SU-DHL-6 (cell line): Measurements from ENCODE around the gene OR52E8.

Experiments used
- H2AFZ ChIP-seq: fragments of 200-600 bp; sonication (generic); 2 replicates; pipeline ENCODE4 v1.6.1; 2014; ENCODE audit warnings: low read depth, mild to moderate bottlenecking, moderate library complexity, mixed read lengths, antibody characterized with exemption, low read length; ENCODE audit not compliant: severe bottlenecking
- H3F3A ChIP-seq: fragments of 200-600 bp; shearing (Covaris generic); 2 replicates; pipeline ENCODE4 v1.6.0; 2016; ENCODE audit warnings: antibody characterized with exemption, mild to moderate bottlenecking; ENCODE audit not compliant: insufficient read depth
- H3K27ac ChIP-seq: fragments of 200-600 bp; sonication (generic); 2 replicates; pipeline ENCODE4 v1.5.1; 2016; ENCODE audit warnings: low read depth, mild to moderate bottlenecking, low read length, moderate library complexity, mixed read lengths
- H3K27me3 ChIP-seq: fragments of 200-600 bp; sonication (generic), shearing (Covaris generic); 2 replicates; pipeline ENCODE4 v1.6.0; 2014; ENCODE audit warnings: mild to moderate bottlenecking, low read length
- H3K36me3 ChIP-seq: fragments of 200-600 bp; sonication (generic); 2 replicates; pipeline ENCODE4 v1.6.1; 2014; ENCODE audit warnings: mild to moderate bottlenecking, low read length, mixed read lengths
- H3K4me2 ChIP-seq: fragments of 300-600, 200-600 bp; shearing (Covaris generic), sonication (generic); 2 replicates; pipeline ENCODE4 v1.6.0; 2014; ENCODE audit warnings: low read length, low read depth, mild to moderate bottlenecking; ENCODE audit not compliant: poor library complexity, severe bottlenecking
- H3K4me3 ChIP-seq: fragments of 200-600 bp; sonication (generic); 2 replicates; pipeline ENCODE4 v1.5.1; 2014; ENCODE audit warnings: antibody characterized with exemption, low read length, mild to moderate bottlenecking, mixed read lengths; ENCODE audit not compliant: insufficient read depth, poor library complexity, severe bottlenecking
- H3K79me2 ChIP-seq: fragments of 200-600 bp; sonication (generic); 2 replicates; pipeline ENCODE4 v1.6.1; 2014; ENCODE audit warnings: mild to moderate bottlenecking, low read length, moderate library complexity; ENCODE audit not compliant: insufficient read depth
- H3K9ac ChIP-seq: fragments of 200-600 bp; sonication (generic); 2 replicates; pipeline ENCODE4 v1.7.0; 2014; ENCODE audit warnings: mild to moderate bottlenecking, low read length
- H3K9me2 ChIP-seq: fragments of 200-600 bp; sonication (generic); replicated peaks from 2 replicates; pipeline ENCODE4 v1.6.1; 2014; ENCODE audit warnings: low read length; ENCODE audit not compliant: insufficient read depth
- H3K9me3 ChIP-seq: fragments of 200-600 bp; sonication (generic); 2 replicates; pipeline ENCODE4 v1.6.1; 2014; ENCODE audit warnings: low read length, mixed read lengths; ENCODE audit not compliant: insufficient read depth
- H4K20me1 ChIP-seq: fragments of 200-600 bp; sonication (generic); 2 replicates; pipeline ENCODE4 v1.6.1; 2014; ENCODE audit warnings: low read depth, mild to moderate bottlenecking, antibody characterized with exemption, low read length, moderate library complexity, mixed read lengths
- CTCF ChIP-seq: fragments of 200-600 bp; sonication (generic); IDR thresholded peaks from one replicate; pipeline ENCODE4 v1.5.1; 2017; ENCODE audit warnings: antibody characterized with exemption, mild to moderate bottlenecking, low read length, moderate library complexity; ENCODE audit not compliant: insufficient read depth, poor library complexity, severe bottlenecking
- EZH2phosphoT487 ChIP-seq: fragments of 200-600 bp; sonication (generic), shearing (Covaris generic); conservative IDR thresholded peaks from 2 replicates; pipeline ENCODE4 v1.6.1; 2018; ENCODE audit warnings: mild to moderate bottlenecking, antibody characterized with exemption, low read length, moderate library complexity, mixed read lengths

The OR52E8 gene

GRCh38 chr11:5851002-5851401 is 6.5 kb downstream of the OR52E8 start:
- H3K4me3 ChIP-seq = no peak overlapping the region
- H3K36me3 ChIP-seq = no peaks in the 10 kb centered on the region
- no peaks in the 10 kb centered on the region for H4K20me1 ChIP-seq
- 0 out of 2 replicates have a peak, but pooled peaks cover 2% of the 10 kb centered on the region for H3K27me3 ChIP-seq
- H3K27ac ChIP-seq = no peak overlapping the region
- no peaks in the 10 kb centered on the region for H3F3A ChIP-seq
- H3K4me2 ChIP-seq = no peak overlapping the region
- H3K9me2 ChIP-seq = no peaks in the 10 kb centered on the region
- H3K9ac ChIP-seq = no peak overlapping the region
- H3K79me2 ChIP-seq = no peaks in the 10 kb centered on the region
- TF ChIP-seq EZH2phosphoT487 (no peak), CTCF (no peak)
- H2AFZ ChIP-seq = no peak overlapping the region
- H3K9me3 ChIP-seq = no peaks in the 10 kb centered on the region

- H3K27ac ChIP-seq = no peak overlapping the region
- no peaks in the 10 kb centered on the region for H4K20me1 ChIP-seq
- no peak overlapping the region for H2AFZ ChIP-seq
- no peaks in the 10 kb centered on the region for H3K36me3 ChIP-seq
- no peaks in the 10 kb centered on the region for H3K9me3 ChIP-seq
- H3F3A ChIP-seq = no peaks in the 10 kb centered on the region
- H3K79me2 ChIP-seq = no peaks in the 10 kb centered on the region
- no peak overlapping the region for H3K9ac ChIP-seq
- no peak for TF ChIP-seq EZH2phosphoT487
- no peak for TF ChIP-seq CTCF
- peaks cover 2% of the 10 kb centered on the region; the same call in 1 of the 2 replicates for H3K27me3 ChIP-seq
- H3K4me3 ChIP-seq = no peak overlapping the region
- no peak overlapping the region for H3K4me2 ChIP-seq
- H3K9me2 ChIP-seq = no peaks in the 10 kb centered on the region
Measured at GRCh38 chr11:5847711-5848110, 9.8 kb downstream of the OR52E8 start.

GRCh38 chr11:5846701-5847100 is 10.8 kb downstream of the OR52E8 start:
- no peak overlapping the region for H2AFZ ChIP-seq
- H3K79me2 ChIP-seq = no peaks in the 10 kb centered on the region
- H3F3A ChIP-seq = no peaks in the 10 kb centered on the region
- no peak overlapping the region for H3K27ac ChIP-seq
- H3K36me3 ChIP-seq = no peaks in the 10 kb centered on the region
- H3K9me3 ChIP-seq = no peaks in the 10 kb centered on the region
- no peak overlapping the region for H3K9ac ChIP-seq
- no peaks in the 10 kb centered on the region for H3K9me2 ChIP-seq
- no peak overlapping the region for H3K4me3 ChIP-seq
- H3K4me2 ChIP-seq = no peak overlapping the region
- no peaks in the 10 kb centered on the region for H4K20me1 ChIP-seq
- no peaks in the 10 kb centered on the region; the same call in 1 of the 2 replicates for H3K27me3 ChIP-seq
- TF ChIP-seq EZH2phosphoT487 (no peak), CTCF (no peak)

- Histone ChIP-seq H3K4me3 (no peak within 1 kb of the TSS), H3F3A (no peaks in the 10 kb centered on the region), H3K9ac (no peak within 1 kb of the TSS), H3K27ac (no peak within 1 kb of the TSS), H2AFZ (no peak within 1 kb of the TSS), H4K20me1 (no peaks in the 10 kb centered on the region), H3K36me3 (no peaks in the 10 kb centered on the region), H3K9me2 (no peaks in the 10 kb centered on the region), H3K27me3 (no peaks in the 10 kb centered on the region; the same call in 1 of the 2 replicates), H3K79me2 (no peaks in the 10 kb centered on the region), H3K9me3 (peaks cover 5% of the 10 kb centered on the region; the same call in 1 of the 2 replicates), H3K4me2 (no peak within 1 kb of the TSS)
- no peak for TF ChIP-seq CTCF
- no peak for TF ChIP-seq EZH2phosphoT487
Measured at GRCh38 chr11:5841797-5842196, 15.7 kb downstream of the OR52E8 start, which contains the start of gene OR52E6. Gene OR52E6, minus strand, starts transcription at chr11:5841897. Its CDS starts 0 bp downstream, at chr11:5841897.
